ENCODE data around the gene CPNE5. TPM values are rescaled to one million over a fixed set of nuclear protein-coding genes. Genes with fewer than 3 reads are reported as not detected.

Gene CPNE5
- total RNA-seq, 4 donors from 2014 or later = 1.1 to 4.6 (median 2.9) TPM

DNA sequence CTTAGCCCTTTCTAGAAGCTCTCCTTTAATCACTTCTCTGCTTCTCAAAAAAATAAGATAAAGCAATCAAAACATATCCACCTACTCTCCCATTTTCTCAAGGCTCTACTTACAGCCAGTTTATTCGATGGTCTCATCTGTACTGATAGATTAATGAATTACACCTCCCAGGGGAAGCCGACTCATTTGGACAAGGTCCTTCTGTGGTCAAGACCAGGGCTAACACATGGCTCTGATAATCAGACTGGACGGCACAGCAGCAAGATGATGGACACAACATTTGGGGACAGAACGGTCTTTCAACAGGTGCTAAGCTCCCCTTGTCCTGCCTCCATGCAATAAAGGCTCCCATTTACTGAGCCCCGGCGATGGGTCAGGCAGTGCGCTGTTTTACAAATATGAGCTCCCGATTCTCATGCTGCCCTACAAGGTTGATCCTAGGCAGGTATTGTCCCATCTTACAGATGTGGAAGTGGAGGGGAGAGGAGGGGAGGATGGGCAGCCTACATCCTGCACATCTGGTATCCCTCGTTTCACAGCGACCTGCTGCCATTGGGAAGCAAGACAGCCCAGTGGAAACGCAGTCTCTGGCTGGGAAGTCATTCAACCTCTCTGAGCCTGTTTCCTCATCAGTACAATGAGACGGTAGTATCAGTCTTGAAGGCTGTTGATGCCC, 15.7 kb downstream of the CPNE5 start:
- Histone ChIP-seq H3K27ac (peak overlapping the region in 2 of 3 donors; percentile 30 to 65), H3K36me3 (no peaks in the 10 kb centered on the region), H3K27me3 (no peaks in the 10 kb centered on the region), H3K9me3 (no peaks in the 10 kb centered on the region), H3K4me1 (peaks cover 0 to 15% of the 10 kb centered on the region in 2 donors), H3K4me3 (replicated peaks in 1 of 3) (no peak overlapping the region)
- DNase-seq = no peak
- 84 to 87% methylated on average over 12 of the region's 12 CpGs for WGBS, 2 donors
- TF ChIP-seq, protein P1, sequence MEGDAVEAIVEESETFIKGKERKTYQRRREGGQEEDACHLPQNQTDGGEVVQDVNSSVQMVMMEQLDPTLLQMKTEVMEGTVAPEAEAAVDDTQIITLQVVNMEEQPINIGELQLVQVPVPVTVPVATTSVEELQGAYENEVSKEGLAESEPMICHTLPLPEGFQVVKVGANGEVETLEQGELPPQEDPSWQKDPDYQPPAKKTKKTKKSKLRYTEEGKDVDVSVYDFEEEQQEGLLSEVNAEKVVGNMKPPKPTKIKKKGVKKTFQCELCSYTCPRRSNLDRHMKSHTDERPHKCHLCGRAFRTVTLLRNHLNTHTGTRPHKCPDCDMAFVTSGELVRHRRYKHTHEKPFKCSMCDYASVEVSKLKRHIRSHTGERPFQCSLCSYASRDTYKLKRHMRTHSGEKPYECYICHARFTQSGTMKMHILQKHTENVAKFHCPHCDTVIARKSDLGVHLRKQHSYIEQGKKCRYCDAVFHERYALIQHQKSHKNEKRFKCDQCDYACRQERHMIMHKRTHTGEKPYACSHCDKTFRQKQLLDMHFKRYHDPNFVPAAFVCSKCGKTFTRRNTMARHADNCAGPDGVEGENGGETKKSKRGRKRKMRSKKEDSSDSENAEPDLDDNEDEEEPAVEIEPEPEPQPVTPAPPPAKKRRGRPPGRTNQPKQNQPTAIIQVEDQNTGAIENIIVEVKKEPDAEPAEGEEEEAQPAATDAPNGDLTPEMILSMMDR (IDR thresholded peaks at IDR 0.05) = no peak
- TF ChIP-seq POLR2A (IDR thresholded peaks at IDR 0.05) = no peak
- intact Hi-C loops (cut with DNase I) = no loop called here

DNA sequence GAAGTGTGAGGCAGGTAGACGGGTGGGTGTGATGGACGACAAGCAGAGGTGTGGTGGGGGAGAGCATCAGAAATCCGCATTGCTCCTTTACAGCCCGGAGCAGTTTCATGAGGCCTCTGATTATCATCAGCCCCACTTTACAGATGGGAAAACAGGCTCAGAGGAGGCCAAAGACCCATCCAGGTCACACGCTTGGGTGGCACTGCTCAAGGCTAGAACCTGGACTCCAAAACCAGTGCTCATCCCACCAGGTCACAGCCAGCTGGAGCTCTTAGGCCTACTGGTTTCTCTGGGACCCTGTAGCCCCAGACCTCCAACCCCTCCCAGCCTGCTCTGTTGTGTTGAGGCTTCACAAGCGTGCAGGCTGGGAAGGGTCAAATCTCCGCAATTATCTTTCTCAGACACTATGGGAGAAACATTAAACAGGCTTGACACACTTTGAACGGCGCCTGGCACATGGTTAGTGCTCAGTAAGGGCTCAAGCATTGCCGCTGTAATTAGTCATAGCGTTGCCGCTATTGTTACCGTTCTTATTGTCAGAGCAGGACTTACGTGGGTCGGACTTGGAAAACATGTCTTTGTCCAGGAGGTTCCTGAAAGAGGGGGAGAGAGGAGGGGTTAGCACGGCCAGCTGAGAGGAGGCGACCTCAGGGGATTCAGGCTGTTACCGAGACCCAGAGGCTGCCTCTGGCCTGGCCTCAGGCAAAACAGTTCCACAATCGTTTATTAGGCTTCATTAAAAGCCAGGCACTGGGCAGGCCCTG, 16.6 kb downstream of the CPNE5 start:
- no peaks in the 10 kb centered on the region for H3K36me3 ChIP-seq
- H3K4me3 ChIP-seq (replicated peaks in 1 of 3) = no peak overlapping the region
- TF ChIP-seq POLR2A (IDR thresholded peaks at IDR 0.05) = no peak
- TF ChIP-seq, protein P1 (IDR thresholded peaks at IDR 0.05) = no peak
- intact Hi-C loops (cut with DNase I) = no loop called here
- peaks cover 0 to 14% of the 10 kb centered on the region in 2 donors for H3K4me1 ChIP-seq
- DNase-seq = no peak
- WGBS, 2 donors = 64 to 80% methylated on average over 18 to 19 of the region's 19 CpGs
- H3K27ac ChIP-seq = peak overlapping the region in 2 of 3 donors; percentile 45 to 65
- H3K27me3 ChIP-seq = no peaks in the 10 kb centered on the region
- no peaks in the 10 kb centered on the region for H3K9me3 ChIP-seq

DNA sequence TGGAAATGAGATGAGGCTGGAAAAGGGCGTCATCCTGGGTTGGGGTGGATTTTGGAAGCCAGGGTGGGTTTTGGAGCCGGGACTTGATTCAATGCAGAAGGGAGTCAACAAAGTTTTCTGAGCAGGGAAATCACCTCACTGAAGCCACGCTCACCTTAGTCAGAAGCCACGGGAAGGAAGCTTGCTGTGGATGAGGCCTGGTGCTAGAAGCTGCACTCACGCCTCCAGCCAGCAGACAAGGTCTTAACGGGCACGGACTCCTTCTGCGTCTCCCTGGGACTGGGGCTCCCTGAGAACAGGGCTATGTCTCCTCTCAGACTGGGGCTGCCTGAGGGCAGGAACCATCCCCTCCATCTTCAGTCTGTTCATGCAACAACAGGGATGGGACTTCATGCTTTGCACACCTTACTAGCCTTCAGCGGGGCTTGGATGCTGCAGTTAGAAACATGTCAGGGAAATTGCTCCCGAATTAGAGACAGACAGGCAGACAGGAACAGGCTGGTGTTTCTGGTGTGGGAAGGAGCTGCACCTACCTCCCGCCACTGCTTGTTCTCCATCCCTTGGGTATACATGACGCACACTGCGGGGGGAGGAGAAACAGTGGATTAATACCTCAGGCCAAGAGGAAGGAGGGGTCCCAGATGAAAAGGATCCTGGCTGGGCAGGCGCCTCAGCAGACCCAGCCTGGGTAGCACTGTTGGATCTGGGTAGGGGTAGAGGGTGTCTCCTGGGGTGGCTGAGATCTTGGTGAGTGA, 17.5 kb downstream of the CPNE5 start:
- H3K4me3 ChIP-seq (replicated peaks in 1 of 3) = no peak overlapping the region
- intact Hi-C loops (cut with DNase I) = no loop called here
- no peak for TF ChIP-seq POLR2A (IDR thresholded peaks at IDR 0.05)
- TF ChIP-seq, protein P1 (IDR thresholded peaks at IDR 0.05) = no peak
- H3K4me1 ChIP-seq = peaks cover 0 to 5% of the 10 kb centered on the region in 2 donors
- H3K9me3 ChIP-seq = no peaks in the 10 kb centered on the region
- no peaks in the 10 kb centered on the region for H3K27me3 ChIP-seq
- WGBS, 2 donors = 85 to 89% methylated on average over 12 to 14 of the region's 14 CpGs
- no peaks in the 10 kb centered on the region for H3K36me3 ChIP-seq
- H3K27ac ChIP-seq = peak overlapping the region in 1 of 3 donors; percentile 17
- no peak for DNase-seq

DNA sequence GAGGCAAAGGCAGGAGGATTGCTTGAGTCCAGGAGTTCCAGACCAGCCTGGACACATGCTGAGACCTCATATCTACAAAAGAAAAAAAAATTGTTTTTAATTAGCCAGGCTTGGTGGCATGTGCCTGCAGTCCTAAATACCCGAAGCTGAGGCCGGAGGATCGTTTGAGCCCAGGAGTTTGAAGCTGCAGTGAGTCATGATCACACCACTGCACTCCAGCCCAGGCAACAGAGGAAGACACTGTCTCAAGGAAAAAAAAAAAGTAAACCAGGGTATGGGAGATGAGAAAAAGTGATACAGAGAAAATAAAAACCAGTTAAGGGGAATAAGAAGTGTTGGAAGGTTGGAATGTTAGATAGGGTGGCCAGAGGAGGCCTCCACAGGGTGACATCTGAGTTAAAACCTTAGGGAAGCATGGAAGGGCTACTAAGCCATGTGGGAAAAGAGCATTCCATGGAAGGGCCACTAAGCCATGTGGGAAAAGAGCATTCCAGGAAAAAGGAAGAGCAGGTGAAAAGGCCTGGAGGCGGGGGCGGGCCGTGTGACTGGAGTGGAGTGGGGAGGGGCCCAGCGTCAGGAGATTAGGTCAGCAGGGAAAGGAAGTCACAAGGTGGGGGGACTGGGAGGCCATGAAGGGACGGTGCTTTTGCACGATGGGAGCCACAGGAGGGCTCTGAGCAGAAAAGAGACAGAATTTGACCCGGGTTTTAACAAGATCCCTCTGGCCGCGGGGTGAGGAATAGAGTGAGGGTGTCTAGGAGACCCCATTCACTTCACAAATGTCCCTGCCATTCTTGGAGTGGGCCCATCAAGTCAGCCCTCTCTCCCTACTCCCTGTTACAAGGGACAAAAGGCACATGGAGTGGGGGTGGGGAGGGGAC, 18.3 kb downstream of the CPNE5 start:
- no peak overlapping the region for H3K27ac ChIP-seq
- H3K27me3 ChIP-seq = no peaks in the 10 kb centered on the region
- 67 to 80% methylated on average over 12 of the region's 12 CpGs for WGBS, 2 donors
- no peak for TF ChIP-seq POLR2A (IDR thresholded peaks at IDR 0.05)
- TF ChIP-seq, protein P1 (IDR thresholded peaks at IDR 0.05) = no peak
- no peak overlapping the region for H3K4me3 ChIP-seq (replicated peaks in 1 of 3)
- H3K9me3 ChIP-seq = no peaks in the 10 kb centered on the region
- DNase-seq = no peak
- intact Hi-C loops (cut with DNase I) = no loop called here
- no peaks in the 10 kb centered on the region for H3K36me3 ChIP-seq
- H3K4me1 ChIP-seq = no peaks in the 10 kb centered on the region

All from thyroid gland (tissue), 4 donors.